GM18520 (cell line): Measurements from ENCODE around the gene FAM200B.

Experiments used
- ATAC-seq: cut with Tn5 transposase; IDR thresholded peaks from one replicate; pipeline ENCODE4 v1.9.1; 2021; ENCODE audit not compliant: unreplicated experiment

Gene FAM200B

DNA sequence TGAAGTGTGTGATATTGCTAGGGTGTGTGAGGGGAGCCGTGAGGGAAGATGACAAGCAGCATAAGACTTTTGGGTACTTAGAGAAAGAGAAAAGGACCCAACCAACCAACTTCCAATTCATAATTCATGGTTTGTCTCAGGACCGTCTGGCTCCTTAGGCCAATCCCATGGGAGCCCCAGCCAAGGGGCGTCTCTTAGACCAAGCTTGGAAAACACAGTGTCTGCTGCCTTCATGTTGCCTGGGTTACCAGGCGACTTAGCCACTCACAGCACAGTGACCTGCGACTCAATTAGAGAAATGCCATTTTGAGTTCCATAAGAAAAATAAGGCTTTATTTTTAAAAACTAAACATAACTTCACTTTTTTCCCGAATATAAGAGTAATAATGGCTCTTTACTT lies 53.9 kb downstream of the FAM200B start:
- ATAC-seq = no peak

DNA sequence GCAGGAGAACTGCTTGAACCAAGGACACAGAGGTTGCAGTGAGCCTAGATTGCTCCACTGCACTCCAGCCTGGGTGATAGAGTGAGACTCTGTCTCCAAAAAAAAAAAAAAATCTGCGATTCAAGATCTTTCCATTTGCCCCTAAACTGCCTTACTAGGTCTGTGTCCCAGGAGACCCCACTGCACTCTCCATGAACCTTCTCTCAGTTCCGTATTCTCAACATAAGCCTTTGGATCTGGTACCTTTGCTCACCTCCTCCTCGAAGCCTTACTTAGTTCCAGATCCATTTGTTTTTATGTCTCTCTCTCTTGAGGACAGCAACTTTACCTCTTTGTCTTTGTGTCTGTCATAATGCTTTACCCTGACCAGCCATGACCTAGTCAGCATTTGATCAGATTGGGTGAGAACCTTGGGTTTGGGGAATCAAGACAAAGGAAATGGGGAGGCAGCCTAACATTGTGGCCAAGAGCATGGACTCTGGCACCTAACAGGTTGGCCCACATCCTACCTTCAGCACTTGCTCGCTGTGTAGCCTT lies 55.0 kb downstream of the FAM200B start:
- no peak for ATAC-seq

DNA sequence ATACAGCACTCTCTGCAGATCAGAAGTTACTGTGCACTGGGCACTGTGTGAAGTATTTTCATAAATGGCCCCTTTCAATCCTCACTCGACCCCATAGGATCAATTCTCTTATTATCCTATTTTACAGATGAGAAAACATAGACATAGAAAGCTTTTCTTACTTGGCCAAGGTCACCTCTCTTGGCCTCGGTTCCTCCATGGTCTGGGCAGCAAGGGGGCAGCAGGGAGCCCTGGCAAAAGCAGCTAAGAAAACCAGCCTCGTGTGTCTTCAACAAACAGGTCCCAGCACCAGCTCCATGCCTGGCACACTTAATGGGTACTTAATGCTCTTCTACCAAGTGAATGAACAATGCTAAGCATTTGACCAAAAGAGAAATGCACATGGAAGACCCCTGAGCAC lies 55.6 kb downstream of the FAM200B start:
- no peak for ATAC-seq

DNA sequence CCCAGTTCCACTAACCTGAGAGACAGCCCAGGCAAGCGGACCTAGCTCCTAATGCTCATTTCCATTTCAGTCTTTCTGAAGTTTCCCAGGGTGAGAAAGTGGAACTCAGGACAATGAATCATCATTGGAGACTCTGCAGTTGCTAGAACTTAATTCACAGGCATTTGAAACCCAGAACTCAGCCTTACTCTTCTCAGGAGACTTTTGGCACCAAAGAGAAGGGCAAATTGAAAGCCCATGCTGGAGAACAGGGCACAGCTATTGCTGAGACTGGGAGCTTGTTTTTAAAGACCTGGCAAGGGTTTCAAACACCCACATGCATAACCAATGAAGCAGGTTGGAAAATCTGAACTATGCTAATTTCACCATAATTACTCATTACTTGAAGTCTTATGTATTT lies 57.2 kb downstream of the FAM200B start:
- no peak for ATAC-seq
